Transverse colon (tissue), 4 donors: ENCODE results near the gene AP1G2.

Experiments used
- CTCF ChIP-seq, 5 experiments: fragments of 200-600 bp in 3 of 5; fragments of 450-650 bp in 2 of 5; sonication (generic) in 3 of 5; IDR thresholded peaks; 1 replicate in 2 of 5; 2 replicates in 3 of 5; pipeline ENCODE4 v1.5.1; 2016 to 2017; ENCODE audit warnings: antibody characterized with exemption in 5 of 5, inconsistent platforms in 3 of 5, mild to moderate bottlenecking in 2 of 5, moderate library complexity in 1 of 5
- EP300 ChIP-seq: sonication (generic); formaldehyde crosslinking; IDR thresholded peaks from one replicate; pipeline ENCODE4 v1.6.1; 2017; ENCODE audit warnings: antibody characterized with exemption, low read depth
- POLR2A ChIP-seq: fragments of 450-650 bp; IDR thresholded peaks from one replicate; pipeline ENCODE4 v1.6.1; 2016; ENCODE audit warnings: antibody characterized with exemption, mild to moderate bottlenecking, moderate library complexity
- POLR2AphosphoS5 ChIP-seq, 3 donors: sonication (generic); formaldehyde crosslinking; IDR thresholded peaks; one replicate each; pipeline ENCODE4 v1.6.1; 2016; ENCODE audit warnings: antibody characterized with exemption in 3 of 3

- TF ChIP-seq CTCF (IDR thresholded peaks at IDR 0.05) (no peak), EP300 (no peak), POLR2AphosphoS5 (IDR thresholded peaks at IDR 0.05) (no peak), POLR2A (no peak)
Observed at GRCh38 chr14:23563473-23564180, 4.0 kb downstream of the AP1G2 start.
